Natural killer cell (primary cell): ENCODE measurements around the gene KRTAP5-4. TPM values are rescaled to one million over a fixed set of nuclear protein-coding genes. Genes with fewer than 3 reads are reported as not detected.
A peak's percentile ranks its signal among the peaks of the same experiment; 100 is the strongest.

Source experiments
- ATAC-seq, 3 donors: fragments of 150-1000 bp in 2 of 3; fragments of 200-7000 bp in 1 of 3; cut with Tn5 transposase; 1 replicate in 1 of 3; 2 replicates in 2 of 3; pipeline ENCODE4 v1.10.0; 2021; ENCODE audit warnings: mild to moderate bottlenecking in 2 of 3, moderate library complexity in 2 of 3
- DNase-seq, 2 donors: peaks; one replicate each; pipeline versions ENCODE4 v3.0.0 to v3.0.0-alpha.2; 2013 to 2021; ENCODE audit warnings: mixed read lengths in 1 of 2
- H3K27ac ChIP-seq: one replicate; pipeline ENCODE4 v1.5.1; 2013; ENCODE audit warnings: mild to moderate bottlenecking, low read length
- H3K27me3 ChIP-seq: one replicate; pipeline ENCODE4 v1.6.1; 2013; ENCODE audit warnings: low read length; ENCODE audit not compliant: control insufficient read depth, insufficient read depth
- H3K36me3 ChIP-seq: one replicate; pipeline ENCODE4 v1.6.1; 2013; ENCODE audit warnings: low read length; ENCODE audit not compliant: control insufficient read depth, insufficient read depth
- H3K4me1 ChIP-seq: one replicate; pipeline ENCODE4 v1.6.1; 2013; ENCODE audit warnings: low read length; ENCODE audit not compliant: control insufficient read depth, insufficient read depth
- H3K4me3 ChIP-seq: one replicate; pipeline ENCODE4 v1.5.1; 2013; ENCODE audit warnings: low read length
- H3K9me3 ChIP-seq: one replicate; pipeline ENCODE4 v1.6.1; 2013; ENCODE audit warnings: low read length; ENCODE audit not compliant: control insufficient read depth, insufficient read depth
- H3K27ac Mint-ChIP-seq, 2 donors: one replicate each; pipeline ENCODE4 v1.8.0; 2022; ENCODE audit warnings: mild to moderate bottlenecking in 2 of 2, mixed read lengths in 2 of 2, moderate library complexity in 1 of 2
- H3K27me3 Mint-ChIP-seq, 2 donors: one replicate each; pipeline ENCODE4 v1.8.0; 2022; ENCODE audit warnings: low read depth in 2 of 2, mixed read lengths in 2 of 2
- H3K36me3 Mint-ChIP-seq: one replicate; pipeline ENCODE4 v1.8.0; 2022; ENCODE audit warnings: mixed read lengths
- H3K4me1 Mint-ChIP-seq, 2 donors: one replicate each; pipeline ENCODE4 v1.8.0; 2022; ENCODE audit warnings: mixed read lengths in 2 of 2
- H3K4me3 Mint-ChIP-seq: one replicate; pipeline ENCODE4 v1.8.0; 2022; ENCODE audit warnings: mild to moderate bottlenecking, moderate library complexity, mixed read lengths
- H3K9me3 Mint-ChIP-seq, 2 donors: one replicate each; pipeline ENCODE4 v1.8.0; 2022; ENCODE audit warnings: mixed read lengths in 2 of 2
- WGBS: methylation state at CpG from one replicate; pipeline ENCODE4 v1.1.7; 2013; ENCODE audit warnings: missing lambda C conversion rate; ENCODE audit not compliant: insufficient coverage; 5-methylcytosine and 5-hydroxymethylcytosine counted together
- intact Hi-C: fragments of 100-400 bp; cut with micrococcal nuclease; formaldehyde crosslinking; loops from one replicate; pipeline ENCODE4 v1.14.2; 2022
- total RNA-seq, 4 donors: library from RNA; stranded (reverse); fragments of 120-200 nt in 1 of 4; gene quantifications; one replicate each; pipeline versions ENCODE4 v1.2.3 to v1.2.4, GENCODE V29; 2013 to 2022
- TF ChIP-seq, protein P1 (sequence below): fragments of 200-600 bp; IDR thresholded peaks from one replicate; pipeline ENCODE4 v1.8.0; 2022; ENCODE audit warnings: antibody characterized with exemption

KRTAP5-4 gene
- total RNA-seq, 3 donors from 2014 or later (not counting 1 experiment from before 2014, with no cell fraction given): not detected

DNA sequence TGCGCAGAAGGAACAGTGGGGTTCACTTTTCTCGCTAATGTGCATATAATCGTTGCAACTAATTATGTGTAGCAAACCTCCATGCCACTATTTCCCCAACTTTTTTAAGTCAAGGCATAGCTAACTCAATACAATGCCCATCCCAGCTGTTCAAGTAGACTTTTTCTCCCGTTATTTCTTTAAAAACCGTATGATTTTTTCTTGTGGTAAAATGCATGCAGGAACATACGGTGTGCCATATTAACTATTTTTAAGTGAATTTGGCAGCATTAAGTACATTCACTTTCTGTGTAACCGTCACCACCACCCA lies 47.0 kb downstream of the KRTAP5-4 start:
- Mint-ChIP-seq H3K27me3 (peaks cover 0 to 11% of the 10 kb centered on the region in 2 donors), H3K36me3 (no peaks in the 10 kb centered on the region), H3K4me1 (peaks cover 0 to 23% of the 10 kb centered on the region in 2 donors), H3K27ac (peak overlapping the region in 1 of 2 donors; percentile 48), H3K4me3 (peak overlapping the region; percentile 69), H3K9me3 (no peaks in the 10 kb centered on the region)
- WGBS: 28% methylated on average over 7 of the region's 7 CpGs
- intact Hi-C loops: loop anchor here (2.0 to 5.0 kb wide), 3 partner anchors 28 to 373 kb away; partner anchors contain the start of gene LSP1
- ATAC-seq (no peak), DNase-seq (no peak)
- no peak overlapping the region for H3K4me3 ChIP-seq
- no peaks in the 10 kb centered on the region for H3K36me3 ChIP-seq
- no peak overlapping the region for H3K27ac ChIP-seq
- peaks cover 5% of the 10 kb centered on the region for H3K27me3 ChIP-seq
- TF ChIP-seq, protein P1, sequence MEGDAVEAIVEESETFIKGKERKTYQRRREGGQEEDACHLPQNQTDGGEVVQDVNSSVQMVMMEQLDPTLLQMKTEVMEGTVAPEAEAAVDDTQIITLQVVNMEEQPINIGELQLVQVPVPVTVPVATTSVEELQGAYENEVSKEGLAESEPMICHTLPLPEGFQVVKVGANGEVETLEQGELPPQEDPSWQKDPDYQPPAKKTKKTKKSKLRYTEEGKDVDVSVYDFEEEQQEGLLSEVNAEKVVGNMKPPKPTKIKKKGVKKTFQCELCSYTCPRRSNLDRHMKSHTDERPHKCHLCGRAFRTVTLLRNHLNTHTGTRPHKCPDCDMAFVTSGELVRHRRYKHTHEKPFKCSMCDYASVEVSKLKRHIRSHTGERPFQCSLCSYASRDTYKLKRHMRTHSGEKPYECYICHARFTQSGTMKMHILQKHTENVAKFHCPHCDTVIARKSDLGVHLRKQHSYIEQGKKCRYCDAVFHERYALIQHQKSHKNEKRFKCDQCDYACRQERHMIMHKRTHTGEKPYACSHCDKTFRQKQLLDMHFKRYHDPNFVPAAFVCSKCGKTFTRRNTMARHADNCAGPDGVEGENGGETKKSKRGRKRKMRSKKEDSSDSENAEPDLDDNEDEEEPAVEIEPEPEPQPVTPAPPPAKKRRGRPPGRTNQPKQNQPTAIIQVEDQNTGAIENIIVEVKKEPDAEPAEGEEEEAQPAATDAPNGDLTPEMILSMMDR: no peak
- peaks cover 6% of the 10 kb centered on the region for H3K9me3 ChIP-seq
- peaks cover 33% of the 10 kb centered on the region for H3K4me1 ChIP-seq

DNA sequence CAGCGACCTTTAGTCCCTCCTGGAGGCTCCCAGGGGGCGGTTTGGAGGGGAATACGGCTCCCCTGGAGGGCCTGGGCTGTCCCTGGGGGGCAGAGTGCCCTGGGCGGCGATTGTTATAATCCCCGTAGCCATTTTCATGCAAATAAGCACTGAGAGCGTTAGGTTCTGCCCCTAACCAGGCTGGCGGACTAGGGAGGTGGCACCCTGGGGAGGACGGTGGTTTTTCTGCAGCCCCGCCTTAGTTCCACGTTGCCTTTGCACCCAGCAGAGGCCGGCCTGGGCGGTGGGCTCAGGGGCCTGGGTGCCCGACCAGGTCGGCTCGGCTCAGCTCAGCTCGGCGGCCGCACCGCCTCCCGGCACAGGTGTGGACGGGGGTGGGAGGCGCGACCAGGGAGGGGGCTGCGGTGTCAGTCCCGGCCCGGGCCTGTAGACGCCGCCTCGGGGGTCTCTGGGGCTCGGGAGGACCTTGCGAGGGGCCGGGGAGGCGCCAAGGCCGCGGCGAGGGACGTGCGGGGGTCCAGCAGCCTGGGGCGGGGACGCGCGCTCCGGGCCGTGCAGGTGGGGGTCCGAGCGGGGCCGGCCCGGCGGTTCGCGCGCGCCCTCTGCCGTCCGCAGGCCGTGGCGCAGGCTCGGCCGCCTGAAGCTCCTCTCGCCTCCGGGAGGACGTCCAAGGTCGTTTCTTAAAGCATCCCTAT lies 47.6 kb downstream of the KRTAP5-4 start:
- Histone ChIP-seq H3K27ac (peak overlapping the region; percentile 80), H3K9me3 (peaks cover 6% of the 10 kb centered on the region), H3K36me3 (no peaks in the 10 kb centered on the region), H3K4me3 (peak overlapping the region; percentile 41), H3K27me3 (peaks cover 9% of the 10 kb centered on the region), H3K4me1 (peaks cover 34% of the 10 kb centered on the region)
- peaks cover 3 to 27% of the 10 kb centered on the region in 2 donors for H3K4me1 Mint-ChIP-seq
- TF ChIP-seq, protein P1: peak; percentile 96
- ATAC-seq (peak; percentile 45 to 60 (median 47)), DNase-seq (peak; percentile 70 to 83)
- peaks cover 0 to 14% of the 10 kb centered on the region in 2 donors for H3K27me3 Mint-ChIP-seq
- no peaks in the 10 kb centered on the region for H3K9me3 Mint-ChIP-seq
- intact Hi-C loops: loop anchor here (2.0 to 5.0 kb wide), 3 partner anchors 28 to 372 kb away; partner anchors contain the start of gene LSP1
- H3K4me3 Mint-ChIP-seq: peak overlapping the region; percentile 78
- under 1% methylated on average over 64 of the region's 64 CpGs for WGBS
- no peaks in the 10 kb centered on the region for H3K36me3 Mint-ChIP-seq
- H3K27ac Mint-ChIP-seq: peak overlapping the region; percentile 76 to 94

DNA sequence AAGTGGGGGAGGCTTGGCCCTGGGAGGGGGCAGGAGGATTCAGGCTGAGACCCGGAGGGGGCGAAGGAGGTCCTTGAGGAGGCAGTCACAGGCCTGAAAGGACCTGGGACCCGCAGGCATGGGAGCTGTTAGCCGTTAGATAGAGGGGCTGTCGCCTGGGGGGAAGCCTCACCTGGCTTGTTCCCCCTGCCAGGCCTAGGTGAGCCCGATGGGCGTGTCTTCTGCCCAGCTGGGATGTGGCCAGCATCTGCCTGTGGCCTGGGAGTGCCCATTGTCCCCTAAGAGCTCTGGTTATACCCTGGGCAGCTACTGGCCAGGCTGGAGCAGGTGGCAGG lies 48.1 kb downstream of the KRTAP5-4 start:
- intact Hi-C loops: loop anchor here (2.0 to 5.0 kb wide), 3 partner anchors 27 to 372 kb away; partner anchors contain the start of gene LSP1
- Histone ChIP-seq H3K9me3 (peaks cover 6% of the 10 kb centered on the region), H3K27ac (peak overlapping the region; percentile 80), H3K4me1 (peaks cover 39% of the 10 kb centered on the region), H3K36me3 (no peaks in the 10 kb centered on the region), H3K4me3 (peak overlapping the region; percentile 41), H3K27me3 (peaks cover 9% of the 10 kb centered on the region)
- ATAC-seq (no peak), DNase-seq (no peak)
- Mint-ChIP-seq H3K4me1 (peaks cover 4 to 32% of the 10 kb centered on the region in 2 donors), H3K36me3 (no peaks in the 10 kb centered on the region), H3K27ac (peak overlapping the region; percentile 76 to 94), H3K4me3 (peak overlapping the region; percentile 78), H3K9me3 (no peaks in the 10 kb centered on the region), H3K27me3 (peaks cover 0 to 17% of the 10 kb centered on the region in 2 donors)
- 9% methylated on average over 7 of the region's 7 CpGs for WGBS
- TF ChIP-seq, protein P1: no peak
